CD4-positive, alpha-beta T cell treated with Interleukin-4 for 4 hours (primary cell): ENCODE results near the gene F9.
"Not testable (repeated sequence)": the region's sequence is repeated elsewhere in the genome, so short reads cannot be mapped to it uniquely, and the experiment has no call there.

Source experiments
- DNase-seq: peaks from one replicate; pipeline ENCODE4 v3.0.0-alpha.2; 2020

Gene F9

GRCh38 chrX:139530550-139530949 lies at the start of gene F9:
F9 (plus strand) TSS chrX:139530739; CDS start chrX:139530765, 26 bp downstream.
- DNase-seq: no peak

GRCh38 chrX:139483699-139484098 lies 46.8 kb upstream of the F9 start:
- no peak for DNase-seq

GRCh38 chrX:139484591-139484990 lies 45.9 kb upstream of the F9 start:
- no peak for DNase-seq

- no peak for DNase-seq
Measured at GRCh38 chrX:139495324-139495723, 35.2 kb upstream of the F9 start.

- no peak for DNase-seq
Measured at GRCh38 chrX:139506333-139506732, 24.2 kb upstream of the F9 start.

GRCh38 chrX:139508099-139508498 lies 22.4 kb upstream of the F9 start:
- DNase-seq: no peak

GRCh38 chrX:139518475-139518874 lies 12.1 kb upstream of the F9 start:
- no peak for DNase-seq

- not testable (repeated sequence) for DNase-seq
Measured at GRCh38 chrX:139528829-139529228, 1.7 kb upstream of the F9 start.

- no peak for DNase-seq
Measured at GRCh38 chrX:139532834-139533233, 2.3 kb downstream of the F9 start.

- no peak for DNase-seq
Measured at GRCh38 chrX:139533444-139533843, 2.9 kb downstream of the F9 start.

GRCh38 chrX:139538907-139539790 lies 8.6 kb downstream of the F9 start:
- no peak for DNase-seq

GRCh38 chrX:139542652-139543051 lies 12.1 kb downstream of the F9 start:
- DNase-seq: no peak

- no peak for DNase-seq
Measured at GRCh38 chrX:139543920-139544319, 13.4 kb downstream of the F9 start.

GRCh38 chrX:139544591-139544990 lies 14.1 kb downstream of the F9 start:
- DNase-seq: no peak

- DNase-seq: no peak
Measured at GRCh38 chrX:139554376-139554775, 23.8 kb downstream of the F9 start.

- DNase-seq: no peak
Measured at GRCh38 chrX:139554991-139555675, 24.6 kb downstream of the F9 start.

GRCh38 chrX:139559383-139560042 lies 29.0 kb downstream of the F9 start:
- DNase-seq: peak; percentile 4

GRCh38 chrX:139560221-139560620 lies 29.7 kb downstream of the F9 start:
- DNase-seq: no peak

GRCh38 chrX:139563251-139563650 lies 32.7 kb downstream of the F9 start:
- no peak for DNase-seq

- DNase-seq: no peak
Measured at GRCh38 chrX:139566981-139567380, 36.4 kb downstream of the F9 start.

- DNase-seq: no peak
Measured at GRCh38 chrX:139581068-139581467, 50.5 kb downstream of the F9 start.

- DNase-seq: no peak
Measured at GRCh38 chrX:139585613-139586012, 55.1 kb downstream of the F9 start.

- no peak for DNase-seq
Measured at GRCh38 chrX:139596068-139596467, 65.5 kb downstream of the F9 start.

- no peak for DNase-seq
Measured at GRCh38 chrX:139600105-139600504, 69.6 kb downstream of the F9 start.
